MV-4-11 (cell line): ENCODE data around the gene IL1B.
A peak's percentile ranks its signal among the peaks of the same experiment; 100 is the strongest.
"Not testable (repeated sequence)": the region's sequence is repeated elsewhere in the genome, so short reads cannot be mapped to it uniquely, and the experiment has no call there.

Source experiments
- DNase-seq: peaks from one replicate; lab custom pipeline; 2025; lab: John Stamatoyannopoulos, UW

Gene IL1B

GRCh38 chr2:112850588-112850987, 14.0 kb upstream of the IL1B start:
- no peak for DNase-seq

- no peak for DNase-seq
Observed at GRCh38 chr2:112849956-112850355, 13.4 kb upstream of the IL1B start.

GRCh38 chr2:112848833-112849232, 12.3 kb upstream of the IL1B start:
- no peak for DNase-seq

- DNase-seq: no peak
Observed at GRCh38 chr2:112846031-112846430, 9.5 kb upstream of the IL1B start.

GRCh38 chr2:112843836-112844235, 7.3 kb upstream of the IL1B start:
- no peak for DNase-seq

- DNase-seq: no peak
Observed at GRCh38 chr2:112843288-112843687, 6.7 kb upstream of the IL1B start.

GRCh38 chr2:112841295-112842044, 4.9 kb upstream of the IL1B start:
- peak; percentile 88 for DNase-seq

- no peak for DNase-seq
Observed at GRCh38 chr2:112840068-112840445, 3.5 kb upstream of the IL1B start.

- peak; percentile 97 for DNase-seq
Observed at GRCh38 chr2:112839407-112840067, 3.0 kb upstream of the IL1B start.

GRCh38 chr2:112836163-112836560, 417 bp downstream of the IL1B start:
- no peak for DNase-seq

GRCh38 chr2:112835536-112836162, 930 bp downstream of the IL1B start:
- no peak for DNase-seq

- no peak for DNase-seq
Observed at GRCh38 chr2:112835061-112835501, 1.5 kb downstream of the IL1B start.

- DNase-seq: no peak
Observed at GRCh38 chr2:112834396-112835037, 2.1 kb downstream of the IL1B start.

- no peak for DNase-seq
Observed at GRCh38 chr2:112833976-112834375, 2.6 kb downstream of the IL1B start.

- DNase-seq: not testable (repeated sequence)
Observed at GRCh38 chr2:112833639-112833931, 3.0 kb downstream of the IL1B start.

GRCh38 chr2:112832841-112833638, 3.5 kb downstream of the IL1B start:
- no peak for DNase-seq

- peak; percentile 66 for DNase-seq
Observed at GRCh38 chr2:112831946-112832840, 4.4 kb downstream of the IL1B start.

- no peak for DNase-seq
Observed at GRCh38 chr2:112831513-112831845, 5.1 kb downstream of the IL1B start.

GRCh38 chr2:112830682-112831512, 5.7 kb downstream of the IL1B start:
- no peak for DNase-seq

- no peak for DNase-seq
Observed at GRCh38 chr2:112829961-112830681, 6.5 kb downstream of the IL1B start.
